NB4 (cell line): ENCODE measurements around the gene RPS6KA2.

Experiments
- POLR2A ChIP-seq: IDR thresholded peaks from 2 replicates; pipeline ENCODE4 v1.6.1; 2011; ENCODE audit warnings: mild to moderate bottlenecking; ENCODE audit not compliant: insufficient read length; ENCODE audit errors: extremely low read depth
- TF ChIP-seq, protein P1 (sequence below): IDR thresholded peaks from one replicate; pipeline ENCODE4 v1.5.1; 2012; ENCODE audit warnings: low read depth, low read length
- TF ChIP-seq, protein P2 (sequence below): IDR thresholded peaks from 2 replicates; pipeline ENCODE4 v1.6.1; 2011; ENCODE audit warnings: low read depth, low read length

DNA sequence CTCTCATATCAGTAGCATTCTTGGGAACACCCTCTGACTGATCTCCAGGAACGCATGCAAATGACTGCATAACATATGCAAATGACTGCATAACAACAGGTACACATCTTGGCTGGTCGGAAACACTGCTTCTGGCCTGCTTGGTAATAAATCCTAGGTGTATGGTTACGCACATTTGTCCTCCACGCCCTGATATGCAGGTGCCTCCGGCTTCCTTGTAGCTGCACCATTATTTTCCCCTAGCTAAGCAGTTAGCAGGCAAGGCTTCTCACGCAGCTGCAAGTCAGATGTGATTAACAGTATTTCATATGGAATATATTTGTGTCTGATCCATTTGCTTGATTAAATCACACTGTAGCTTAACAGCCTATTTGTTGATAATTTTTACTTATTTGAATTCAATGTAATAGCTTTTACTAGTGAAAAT is 5.9 kb downstream of the RPS6KA2 start:
- TF ChIP-seq, protein P1, sequence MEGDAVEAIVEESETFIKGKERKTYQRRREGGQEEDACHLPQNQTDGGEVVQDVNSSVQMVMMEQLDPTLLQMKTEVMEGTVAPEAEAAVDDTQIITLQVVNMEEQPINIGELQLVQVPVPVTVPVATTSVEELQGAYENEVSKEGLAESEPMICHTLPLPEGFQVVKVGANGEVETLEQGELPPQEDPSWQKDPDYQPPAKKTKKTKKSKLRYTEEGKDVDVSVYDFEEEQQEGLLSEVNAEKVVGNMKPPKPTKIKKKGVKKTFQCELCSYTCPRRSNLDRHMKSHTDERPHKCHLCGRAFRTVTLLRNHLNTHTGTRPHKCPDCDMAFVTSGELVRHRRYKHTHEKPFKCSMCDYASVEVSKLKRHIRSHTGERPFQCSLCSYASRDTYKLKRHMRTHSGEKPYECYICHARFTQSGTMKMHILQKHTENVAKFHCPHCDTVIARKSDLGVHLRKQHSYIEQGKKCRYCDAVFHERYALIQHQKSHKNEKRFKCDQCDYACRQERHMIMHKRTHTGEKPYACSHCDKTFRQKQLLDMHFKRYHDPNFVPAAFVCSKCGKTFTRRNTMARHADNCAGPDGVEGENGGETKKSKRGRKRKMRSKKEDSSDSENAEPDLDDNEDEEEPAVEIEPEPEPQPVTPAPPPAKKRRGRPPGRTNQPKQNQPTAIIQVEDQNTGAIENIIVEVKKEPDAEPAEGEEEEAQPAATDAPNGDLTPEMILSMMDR, result no peak
- no peak for TF ChIP-seq POLR2A
- TF ChIP-seq, protein P2, sequence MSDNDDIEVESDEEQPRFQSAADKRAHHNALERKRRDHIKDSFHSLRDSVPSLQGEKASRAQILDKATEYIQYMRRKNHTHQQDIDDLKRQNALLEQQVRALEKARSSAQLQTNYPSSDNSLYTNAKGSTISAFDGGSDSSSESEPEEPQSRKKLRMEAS, result no peak
